H54 (cell line): ENCODE data around the gene FNDC7.
"Not testable (repeated sequence)": the region's sequence is repeated elsewhere in the genome, so short reads cannot be mapped to it uniquely, and the experiment has no call there.

Experiments
- DNase-seq: peaks from one replicate; pipeline ENCODE4 v3.0.0; 2011; ENCODE audit warnings: low spot score, mixed read lengths; ENCODE audit not compliant: insufficient read length
- FAIRE-seq: peaks from 3 replicates; lab custom pipeline; 2011; peaks lifted over from hg19 to GRCh38; lab: Jason Lieb, UNC
- POLR2A ChIP-seq: IDR thresholded peaks from 2 replicates; pipeline ENCODE4 v1.6.1; 2011; ENCODE audit warnings: low read depth, mild to moderate bottlenecking, low read length

Gene FNDC7

GRCh38 chr1:108746382-108747170, 33.9 kb downstream of the FNDC7 start, which contains the start of gene STXBP3:
Gene STXBP3 (plus strand): TSS chr1:108746674. CDS start chr1:108746738, 64 bp downstream.
- DNase-seq (peak; percentile 84), FAIRE-seq (peak; percentile 98)
- TF ChIP-seq POLR2A: peak; percentile 90

- peak; percentile 96 for FAIRE-seq
- peak; percentile 73 for DNase-seq
- peak; percentile 46 for TF ChIP-seq POLR2A
Measured at GRCh38 chr1:108747171-108747850, 34.6 kb downstream of the FNDC7 start.

- no peak for TF ChIP-seq POLR2A
- FAIRE-seq (no peak), DNase-seq (no peak)
Measured at GRCh38 chr1:108747898-108748297, 35.2 kb downstream of the FNDC7 start.

GRCh38 chr1:108749081-108749480, 36.4 kb downstream of the FNDC7 start:
- no peak for DNase-seq
- FAIRE-seq: peak; percentile 78
- no peak for TF ChIP-seq POLR2A

GRCh38 chr1:108750476-108751181, 37.9 kb downstream of the FNDC7 start:
- FAIRE-seq (peak; percentile 33), DNase-seq (no peak)
- TF ChIP-seq POLR2A: no peak

- FAIRE-seq: no peak
- no peak for TF ChIP-seq POLR2A
- no peak for DNase-seq
Measured at GRCh38 chr1:108753363-108753762, 40.7 kb downstream of the FNDC7 start.

- TF ChIP-seq POLR2A: no peak
- no peak for FAIRE-seq
- DNase-seq: no peak
Measured at GRCh38 chr1:108758796-108759195, 46.1 kb downstream of the FNDC7 start.

- no peak for TF ChIP-seq POLR2A
- DNase-seq (no peak), FAIRE-seq (no peak)
Measured at GRCh38 chr1:108767115-108767514, 54.4 kb downstream of the FNDC7 start.

GRCh38 chr1:108767708-108768107, 55.0 kb downstream of the FNDC7 start:
- no peak for FAIRE-seq

GRCh38 chr1:108777839-108778238, 65.1 kb downstream of the FNDC7 start:
- DNase-seq: no peak
- FAIRE-seq: no peak

More at GRCh38 chr1:108767708-108768107, 55.0 kb downstream of the FNDC7 start:
- no peak for TF ChIP-seq POLR2A
- DNase-seq: no peak

GRCh38 chr1:108779455-108779854, 66.7 kb downstream of the FNDC7 start:
- no peak for TF ChIP-seq POLR2A
- DNase-seq (no peak), FAIRE-seq (peak; percentile 11)

More at GRCh38 chr1:108777839-108778238, 65.1 kb downstream of the FNDC7 start:
- TF ChIP-seq POLR2A: no peak

- no peak for TF ChIP-seq POLR2A
- DNase-seq: no peak
- FAIRE-seq: no peak
Measured at GRCh38 chr1:108780937-108781574, 68.3 kb downstream of the FNDC7 start.

- FAIRE-seq: not testable (repeated sequence)
Measured at GRCh38 chr1:108781575-108781944, 68.9 kb downstream of the FNDC7 start.

More at GRCh38 chr1:108781575-108781944, 68.9 kb downstream of the FNDC7 start:
- not testable (repeated sequence) for DNase-seq
